DMS153 (cell line): ENCODE data around the gene PRSS16.
"Not testable (repeated sequence)": the region's sequence is repeated elsewhere in the genome, so short reads cannot be mapped to it uniquely, and the experiment has no call there.

Source experiments
- DNase-seq: peaks from one replicate; lab custom pipeline; 2025; lab: John Stamatoyannopoulos, UW

The PRSS16 gene

GRCh38 chr6:27247133-27247836, at the start of gene PRSS16:
Gene PRSS16 (plus strand): TSS chr6:27247701. CDS start chr6:27247738, 37 bp downstream.
- DNase-seq = no peak

DNA sequence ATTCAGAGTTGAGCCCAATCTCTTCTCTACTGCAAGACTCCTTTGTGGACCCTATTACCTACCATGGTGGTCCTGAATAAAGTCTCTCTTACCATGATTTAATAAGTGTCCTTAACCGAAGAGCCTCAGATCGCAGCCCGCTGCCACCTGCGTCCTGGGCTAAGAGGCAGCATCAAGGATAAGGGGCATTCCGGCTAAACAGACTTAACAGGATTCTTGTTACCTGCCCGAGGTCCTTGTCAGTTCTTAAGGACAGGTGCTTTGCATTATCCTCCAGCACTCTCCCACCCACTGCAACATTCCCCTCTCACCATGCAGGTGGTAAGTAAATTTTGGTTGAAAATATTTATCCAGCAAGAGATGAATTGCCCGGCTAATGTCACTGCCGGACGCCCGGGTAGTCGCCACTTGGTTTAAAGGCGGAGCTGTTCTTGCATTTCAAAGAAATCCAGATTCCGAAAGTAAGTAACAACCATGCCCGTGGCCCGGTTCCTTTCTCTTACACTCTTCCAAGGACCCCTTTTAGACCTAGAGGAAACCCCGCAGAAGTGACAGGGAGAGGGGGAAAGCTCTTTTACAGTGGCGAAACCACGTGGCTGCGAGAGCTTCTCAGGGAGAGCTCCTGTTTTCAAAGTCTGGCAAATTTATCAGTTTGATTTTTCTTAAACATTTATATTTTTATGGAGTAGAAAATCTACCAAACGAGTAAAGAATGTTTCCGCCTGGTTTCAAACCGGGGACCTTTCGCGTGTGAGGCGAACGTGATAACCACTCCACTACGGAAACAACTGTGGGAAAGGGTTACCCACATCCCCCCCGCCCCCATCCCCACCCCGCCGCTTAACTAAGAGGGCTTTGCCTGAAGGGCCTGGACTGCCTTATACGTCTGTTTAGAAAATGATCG, 41.9 kb upstream of the PRSS16 start:
- no peak for DNase-seq

DNA sequence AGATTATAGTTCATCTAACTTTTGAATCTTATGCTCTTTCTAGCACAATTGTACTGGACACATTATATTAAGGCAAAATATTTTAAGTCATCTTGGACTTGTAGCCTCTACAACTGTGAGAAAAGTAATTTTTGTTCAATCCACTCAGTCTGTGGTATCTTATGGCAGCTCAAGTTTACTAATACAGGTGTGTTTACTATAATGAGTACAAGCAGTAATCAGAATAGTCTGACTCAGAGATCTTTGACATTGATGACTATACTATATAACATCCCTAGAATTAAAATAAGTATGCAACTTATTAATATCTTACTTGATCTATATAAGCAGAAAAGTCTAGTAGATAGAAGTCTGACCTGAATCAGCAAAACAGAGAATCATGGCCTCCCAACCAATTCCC, 40.7 kb upstream of the PRSS16 start:
- no peak for DNase-seq

GRCh38 chr6:27208042-27208441, 39.5 kb upstream of the PRSS16 start:
- DNase-seq = no peak

GRCh38 chr6:27209196-27209595, 38.3 kb upstream of the PRSS16 start:
- DNase-seq = no peak

DNA sequence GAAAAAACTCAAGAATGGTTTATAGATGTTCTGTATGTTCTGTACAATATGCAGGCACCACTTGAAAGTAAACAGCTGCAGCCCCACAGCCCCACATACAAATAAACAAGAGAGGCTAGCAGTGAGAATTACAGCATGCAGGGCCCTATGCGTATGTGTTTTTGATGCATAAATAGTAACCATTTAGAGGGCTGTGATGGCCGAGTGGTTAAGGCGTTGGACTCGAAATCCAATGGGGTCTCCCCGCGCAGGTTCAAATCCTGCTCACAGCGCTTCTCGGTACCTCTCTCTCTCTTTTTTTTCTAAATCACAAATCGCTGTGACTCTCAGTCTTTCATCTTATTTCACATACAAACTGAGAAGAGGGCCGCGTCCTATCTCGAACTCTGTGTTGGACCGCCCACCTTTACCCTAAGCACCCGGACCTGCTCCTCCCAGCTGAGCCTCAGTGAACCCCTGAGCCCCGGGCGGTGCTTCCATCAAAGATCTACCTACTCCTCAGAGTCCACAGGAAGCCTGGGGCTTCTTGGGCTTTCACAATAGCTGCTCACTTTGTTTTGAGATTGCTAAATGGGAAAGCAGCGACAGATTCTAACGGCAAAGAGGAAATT, 37.7 kb upstream of the PRSS16 start:
- DNase-seq = no peak

DNA sequence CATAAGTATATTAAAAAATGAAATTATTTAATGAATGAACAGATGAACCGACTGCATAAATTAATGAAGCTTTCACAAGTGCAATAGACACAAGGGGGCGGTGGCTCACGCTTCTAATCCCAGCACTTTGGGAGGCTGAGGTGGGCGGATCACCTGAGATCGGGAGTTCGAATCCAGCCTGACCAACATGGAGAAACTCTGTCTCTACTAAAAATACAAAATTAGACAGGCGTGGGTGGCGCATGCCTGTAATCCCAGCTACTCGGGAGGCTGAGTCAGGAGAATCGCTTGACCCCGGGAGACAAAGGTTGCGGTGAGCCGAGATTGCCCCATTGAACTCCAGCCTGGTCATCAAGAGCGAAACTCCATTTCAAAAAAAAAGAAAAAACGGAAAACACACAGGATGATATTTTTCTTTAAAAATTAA, 34.4 kb upstream of the PRSS16 start:
- not testable (repeated sequence) for DNase-seq

- no peak for DNase-seq
These were observed 33.9 kb upstream of the PRSS16 start for GRCh38 chr6:27213544-27214125.

DNA sequence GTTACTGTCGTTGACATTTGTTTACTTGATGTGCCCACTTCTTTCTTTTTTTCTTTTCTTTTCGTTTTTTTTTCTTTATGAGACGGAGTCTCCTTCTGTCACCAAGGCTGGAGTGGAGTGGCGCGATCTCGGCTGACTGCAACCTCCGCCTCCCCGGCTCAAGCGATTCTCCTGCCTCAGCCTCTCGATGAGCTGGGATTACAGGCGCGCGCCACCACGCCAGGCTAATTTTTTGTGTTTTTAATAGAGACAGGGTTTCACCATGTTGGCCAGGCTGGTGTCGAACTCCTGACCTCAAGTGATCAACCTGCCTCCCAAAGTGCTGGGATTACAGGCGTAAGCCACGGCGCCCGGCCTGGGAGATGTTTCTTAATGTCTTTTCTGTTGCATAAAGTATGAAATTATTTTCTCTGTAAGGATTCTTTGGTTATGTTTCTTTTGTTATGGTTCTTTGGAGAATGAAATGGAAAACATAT, 33.3 kb upstream of the PRSS16 start:
- no peak for DNase-seq

GRCh38 chr6:27216874-27217273, 30.6 kb upstream of the PRSS16 start:
- DNase-seq = no peak

DNA sequence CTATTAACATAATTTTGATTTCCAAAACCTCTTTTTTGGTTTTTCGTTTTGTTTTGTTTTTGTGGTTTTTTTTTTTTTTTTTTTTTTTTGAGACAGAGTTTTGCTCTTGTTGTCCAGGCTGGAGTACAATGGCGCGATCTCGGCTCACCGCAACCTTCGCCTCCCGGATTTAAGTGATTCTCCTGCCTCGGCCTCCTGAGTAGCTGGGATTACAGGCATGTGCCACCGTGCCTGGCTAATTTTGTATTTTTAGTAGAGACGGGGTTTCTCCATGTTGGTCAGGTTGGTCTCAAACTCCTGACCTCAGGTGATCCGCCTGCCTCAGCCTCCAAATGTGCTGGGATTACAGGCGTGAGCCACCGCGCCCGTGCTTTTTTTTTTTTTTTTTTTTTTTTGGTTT, 24.5 kb upstream of the PRSS16 start:
- DNase-seq = not testable (repeated sequence)

DNA sequence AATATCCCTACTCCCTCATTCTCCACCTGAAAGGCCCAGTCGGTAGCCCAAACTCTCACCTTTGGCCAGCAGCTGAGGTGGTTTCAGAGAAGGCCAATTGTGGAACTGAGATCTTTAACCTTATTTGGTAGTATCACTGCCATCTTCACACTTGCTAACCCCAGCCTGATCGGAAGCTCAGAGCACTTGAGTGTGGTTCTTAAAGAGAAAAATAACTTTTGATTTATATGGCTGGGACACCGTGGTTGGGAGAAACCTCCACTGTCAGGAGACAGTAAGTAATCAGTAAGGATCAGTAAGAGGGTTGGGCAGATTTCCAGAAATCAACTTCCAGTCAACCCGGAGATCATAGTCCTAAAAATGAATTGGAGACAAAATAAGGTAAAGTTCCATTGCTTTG, 22.8 kb upstream of the PRSS16 start:
- DNase-seq = no peak

- no peak for DNase-seq
These were observed 18.5 kb upstream of the PRSS16 start for GRCh38 chr6:27228963-27229477.

DNA sequence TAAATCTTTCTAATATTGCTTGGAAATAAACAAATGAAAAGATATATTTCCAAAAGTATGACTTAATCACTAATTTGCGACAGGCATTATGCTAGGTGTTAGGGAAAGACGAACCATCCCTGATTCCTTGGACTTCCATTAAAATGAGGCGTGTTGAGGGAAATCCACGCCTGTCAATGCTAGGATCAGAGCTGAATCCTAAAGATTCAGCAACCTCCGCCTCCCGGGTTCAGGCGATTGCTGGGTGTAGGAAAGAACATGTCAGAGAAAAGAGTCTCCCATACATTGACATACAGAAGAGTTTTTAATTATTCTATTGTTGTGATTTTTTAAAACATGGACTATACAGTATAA, 16.8 kb upstream of the PRSS16 start:
- no peak for DNase-seq

- DNase-seq = no peak
These were observed 12.9 kb upstream of the PRSS16 start for GRCh38 chr6:27234576-27234975.

DNA sequence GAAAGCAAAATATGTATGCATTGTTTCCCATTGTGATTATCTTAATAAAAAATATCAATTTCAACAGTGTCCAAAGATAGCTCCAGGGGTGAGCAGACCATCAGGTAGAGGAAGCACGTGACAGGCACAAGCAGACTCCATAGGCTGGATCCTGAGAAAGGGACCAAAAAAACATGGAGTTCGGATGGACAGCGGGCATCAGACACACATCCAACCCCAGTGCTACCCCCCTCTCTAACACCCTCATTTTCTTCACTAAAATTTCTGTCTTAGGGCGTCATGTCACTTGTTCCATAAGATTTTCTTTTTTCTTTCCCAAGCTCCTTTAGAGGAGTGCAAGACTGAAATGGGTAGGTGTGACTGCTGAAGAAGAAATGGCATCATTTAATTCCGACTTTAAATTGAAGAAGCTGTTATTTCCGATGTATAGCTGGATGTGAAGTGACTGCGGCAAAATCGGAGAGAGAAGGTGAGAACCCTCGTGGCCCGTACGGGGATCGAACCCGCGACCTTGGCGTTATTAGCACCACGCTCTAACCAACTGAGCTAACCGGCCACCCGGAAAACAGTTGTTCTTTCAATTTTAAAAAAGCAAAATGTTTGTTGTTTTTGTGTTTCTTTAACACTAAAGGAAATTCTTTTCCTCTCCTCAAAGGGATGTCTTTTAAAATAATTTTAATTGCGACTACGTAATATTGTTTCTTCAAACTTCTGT, 10.3 kb upstream of the PRSS16 start:
- no peak for DNase-seq

GRCh38 chr6:27238010-27238983, 9.2 kb upstream of the PRSS16 start:
- no peak for DNase-seq

DNA sequence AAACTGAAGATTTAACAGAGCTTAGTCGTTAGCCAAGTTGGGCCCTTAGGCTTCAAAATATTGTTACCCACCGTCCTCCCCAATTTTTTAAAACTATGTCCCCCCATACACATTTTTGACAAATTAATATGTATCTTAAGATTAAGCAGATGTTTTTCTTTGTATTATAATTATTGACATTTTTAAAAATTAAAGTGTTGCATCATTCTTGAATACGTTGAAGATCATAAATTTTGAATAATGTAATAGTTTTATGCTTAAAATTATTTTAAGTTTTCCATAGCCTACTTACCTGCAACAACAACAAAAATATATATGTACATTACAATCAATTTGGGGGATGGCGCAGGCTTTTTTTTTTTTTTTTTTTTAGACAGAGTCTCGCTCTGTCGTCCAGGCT, 8.2 kb upstream of the PRSS16 start:
- DNase-seq = no peak

GRCh38 chr6:27241443-27241842, 6.1 kb upstream of the PRSS16 start:
- no peak for DNase-seq

DNA sequence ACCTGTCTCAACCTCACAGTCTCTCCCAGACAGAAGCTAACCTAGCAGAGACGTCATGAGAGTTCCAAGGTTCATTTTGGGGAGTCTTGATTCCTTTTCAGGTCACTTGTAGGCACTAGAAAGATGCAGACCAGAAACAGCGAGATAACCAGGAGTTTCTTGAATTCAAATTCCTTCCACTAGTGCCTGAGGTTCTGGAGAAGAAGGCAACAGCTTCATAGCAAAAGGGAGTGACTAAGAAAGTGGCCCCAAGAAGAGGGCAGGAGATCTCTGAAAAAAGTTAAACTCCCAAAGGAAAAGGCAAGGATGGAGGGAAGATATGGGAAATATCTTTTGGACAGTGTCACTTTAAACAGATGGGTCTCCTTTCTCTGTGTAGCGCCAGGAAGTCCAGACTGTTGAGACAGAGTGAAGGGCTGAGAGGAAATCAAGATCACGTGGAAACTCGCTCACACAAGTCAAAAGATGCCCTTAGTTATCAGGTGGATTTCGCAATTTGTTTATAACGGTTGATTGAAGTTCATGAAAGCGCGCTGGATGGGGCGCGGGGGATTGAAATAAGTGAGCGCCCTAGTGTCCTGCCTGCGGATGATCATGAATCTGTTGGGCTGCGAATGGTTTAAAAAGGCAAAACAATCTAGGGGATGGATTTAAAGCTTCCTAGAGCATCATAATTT, 4.8 kb upstream of the PRSS16 start:
- no peak for DNase-seq
